Posterior cingulate gyrus (tissue), 11 donors: Measurements from ENCODE around the gene APOBEC3A.
"Not testable (repeated sequence)": the region's sequence is repeated elsewhere in the genome, so short reads cannot be mapped to it uniquely, and the experiment has no call there.

Experiments used
- DNase-seq, 10 donors: peaks; one replicate each; pipeline versions ENCODE4 v3.0.0 to v3.0.0-alpha.2; 2020 to 2021; ENCODE audit warnings: mixed read lengths in 3 of 10
- intact Hi-C: fragments of 100-400 bp; cut with DNase I; formaldehyde crosslinking; loops from one replicate; pipeline ENCODE4 v1.15.1; 2023

Gene APOBEC3A

DNA sequence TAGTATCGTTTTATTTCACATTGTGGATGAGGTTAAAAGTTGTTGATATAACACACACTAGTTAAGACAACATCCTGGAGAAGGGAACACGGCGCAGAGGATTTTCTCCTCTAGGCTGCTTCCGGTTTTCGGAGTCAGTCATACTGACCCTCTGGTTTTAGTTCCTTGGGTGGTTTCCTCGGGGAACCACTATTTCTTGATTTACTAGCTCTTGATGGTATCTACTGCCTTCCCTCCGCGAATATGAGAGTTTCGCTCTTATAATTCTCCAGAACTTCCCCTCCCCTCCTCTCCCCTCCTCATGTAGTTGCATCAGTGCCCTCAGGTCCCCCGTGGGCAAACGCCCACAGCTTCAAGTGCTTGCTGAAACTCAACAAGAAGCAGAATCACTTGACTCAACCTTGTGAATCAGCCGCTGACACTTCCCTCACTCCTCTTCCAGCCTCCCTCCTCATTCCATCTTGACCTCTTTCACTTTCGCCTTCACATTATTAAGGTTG lies 15.9 kb upstream of the APOBEC3A start:
- intact Hi-C loops: no loop called here
- peak in 1 of 10 donors; percentile 70 for DNase-seq

DNA sequence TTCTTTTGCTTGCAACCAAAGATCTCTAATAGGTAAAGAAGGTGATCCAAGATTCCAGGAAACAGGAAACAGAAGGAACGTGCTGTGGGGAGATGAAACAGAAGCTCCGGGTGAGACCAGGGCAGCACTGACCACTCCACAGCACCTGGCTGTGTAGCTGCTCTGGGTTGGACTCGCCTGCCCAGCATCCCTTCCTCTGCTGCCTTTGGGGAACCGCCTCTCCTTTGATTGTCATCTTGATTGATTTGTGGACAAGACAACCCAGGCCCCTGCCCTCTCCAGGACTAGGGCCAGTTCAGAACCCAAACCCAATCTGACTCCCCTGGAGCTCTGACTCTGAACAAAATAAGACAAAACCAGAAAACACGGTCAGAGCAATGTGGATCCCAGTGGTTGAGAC lies 14.7 kb upstream of the APOBEC3A start:
- peak in 1 of 10 donors; percentile 28 for DNase-seq
- intact Hi-C loops: no loop called here

DNA sequence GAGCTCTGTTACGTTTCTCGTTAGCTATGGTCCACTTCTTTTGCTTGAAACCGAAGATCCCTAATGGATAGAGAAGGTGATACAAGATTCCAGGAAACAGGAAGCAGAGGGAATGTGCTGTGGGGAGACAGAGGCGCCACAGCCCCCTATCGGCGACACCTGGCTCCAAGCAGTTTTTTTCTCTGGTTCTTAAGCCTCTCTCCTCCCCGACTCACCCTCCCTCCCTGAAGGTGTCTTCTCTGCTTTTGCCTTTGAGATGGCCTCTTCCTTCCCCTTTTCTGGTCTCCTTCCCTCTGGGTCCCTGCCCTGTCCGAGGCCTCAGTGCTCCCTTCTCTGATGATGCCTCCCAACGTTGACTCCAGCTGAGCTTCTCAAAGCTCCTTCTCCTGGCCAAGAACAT lies 14.2 kb upstream of the APOBEC3A start:
- DNase-seq: peak in 1 of 10 donors; percentile 13
- intact Hi-C loops: no loop called here

DNA sequence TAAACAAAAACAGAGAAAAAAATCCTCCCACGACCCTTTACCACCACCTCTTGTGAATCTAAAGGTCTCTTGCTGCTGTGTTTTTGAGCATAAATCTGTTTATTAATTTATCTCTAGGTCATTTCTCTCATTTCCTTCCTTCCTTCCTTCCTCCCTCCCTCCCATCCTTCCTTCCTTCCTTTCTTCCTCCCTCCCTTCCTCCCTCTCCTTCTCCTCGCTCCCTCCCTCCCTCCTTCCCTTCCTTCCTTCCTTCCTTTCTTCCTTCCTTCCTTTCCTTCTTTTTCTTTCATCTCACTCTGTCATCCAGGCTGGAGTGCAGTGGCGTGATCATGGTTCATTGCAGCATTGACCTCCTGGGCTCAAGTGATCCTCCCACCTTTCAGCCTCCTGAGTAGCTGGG lies 13.5 kb upstream of the APOBEC3A start:
- no peak for DNase-seq
- intact Hi-C loops: no loop called here

DNA sequence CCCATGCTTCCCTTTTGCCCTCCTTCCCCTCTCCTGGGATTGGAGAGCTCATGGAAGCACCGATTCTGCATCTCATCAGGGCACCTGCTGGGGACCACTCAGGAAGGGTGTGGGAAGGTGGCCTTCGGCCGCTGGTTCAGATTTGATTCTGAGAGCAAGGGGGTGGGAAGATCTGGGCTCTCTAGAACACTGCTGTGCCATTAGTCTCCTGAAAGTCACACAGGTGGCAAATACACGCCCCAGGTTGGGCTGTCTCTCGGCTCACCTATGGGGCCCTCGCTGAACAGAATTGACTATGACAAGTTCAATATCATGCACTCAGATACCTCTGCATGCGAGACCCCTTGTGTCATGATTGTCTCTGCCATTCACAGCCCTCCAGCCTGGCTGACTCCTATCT lies 12.8 kb upstream of the APOBEC3A start:
- intact Hi-C loops: no loop called here
- peak in 1 of 10 donors; percentile 31 for DNase-seq

DNA sequence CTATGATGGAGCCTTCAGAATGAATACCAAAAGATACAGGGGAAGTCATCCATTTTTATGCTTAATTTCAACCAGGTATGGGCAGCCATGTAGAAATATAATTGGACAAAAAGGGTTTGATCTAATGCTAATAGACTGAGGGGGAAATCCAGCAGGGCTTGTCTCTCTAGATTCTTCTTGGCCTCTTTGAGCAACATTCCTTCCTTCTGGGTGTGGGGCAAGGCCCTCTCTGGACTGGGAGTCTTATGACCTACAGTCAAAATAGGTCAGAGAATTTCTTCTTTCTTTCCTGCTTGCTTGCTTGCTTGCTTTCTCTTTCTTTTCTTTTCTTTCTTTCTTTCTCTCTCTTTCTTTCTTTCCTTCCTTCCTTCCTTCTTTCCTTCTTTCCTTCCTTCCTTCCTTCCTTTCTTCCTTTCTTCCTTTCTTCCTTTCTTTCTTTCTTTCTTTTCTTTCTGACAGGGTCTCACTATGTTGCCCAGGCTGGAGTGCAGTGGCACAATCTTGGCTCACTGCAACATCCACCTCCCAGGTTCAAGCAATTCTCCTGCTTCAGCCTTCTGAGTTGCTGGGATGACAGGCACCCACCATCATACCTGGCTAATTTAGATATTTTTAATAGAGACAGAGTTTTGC lies 11.6 kb upstream of the APOBEC3A start:
- intact Hi-C loops: not testable (repeated sequence)
- peak in 1 of 10 donors; percentile 22 for DNase-seq

DNA sequence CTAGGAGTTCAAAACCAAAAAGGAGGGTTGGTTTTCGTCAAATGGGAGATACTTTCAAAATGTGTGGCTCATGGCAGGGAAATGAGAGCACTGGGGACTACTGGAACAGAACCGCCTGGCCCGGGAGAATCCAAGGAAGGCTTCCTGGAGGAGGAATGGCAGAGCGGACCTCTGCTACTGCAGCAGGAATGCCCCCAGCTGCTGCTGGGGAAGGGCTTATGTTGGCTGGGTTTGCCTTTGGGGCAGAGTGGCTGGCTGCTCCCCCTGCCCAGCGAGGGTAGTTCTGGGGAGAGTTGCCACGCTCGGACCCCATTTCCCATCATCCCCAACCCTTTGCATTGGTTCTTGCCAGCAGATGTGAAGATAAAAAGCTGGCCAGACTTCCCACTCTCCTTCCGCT lies 10.6 kb upstream of the APOBEC3A start:
- DNase-seq: peak in 2 of 10 donors; percentile 20 to 32
- intact Hi-C loops: no loop called here

DNA sequence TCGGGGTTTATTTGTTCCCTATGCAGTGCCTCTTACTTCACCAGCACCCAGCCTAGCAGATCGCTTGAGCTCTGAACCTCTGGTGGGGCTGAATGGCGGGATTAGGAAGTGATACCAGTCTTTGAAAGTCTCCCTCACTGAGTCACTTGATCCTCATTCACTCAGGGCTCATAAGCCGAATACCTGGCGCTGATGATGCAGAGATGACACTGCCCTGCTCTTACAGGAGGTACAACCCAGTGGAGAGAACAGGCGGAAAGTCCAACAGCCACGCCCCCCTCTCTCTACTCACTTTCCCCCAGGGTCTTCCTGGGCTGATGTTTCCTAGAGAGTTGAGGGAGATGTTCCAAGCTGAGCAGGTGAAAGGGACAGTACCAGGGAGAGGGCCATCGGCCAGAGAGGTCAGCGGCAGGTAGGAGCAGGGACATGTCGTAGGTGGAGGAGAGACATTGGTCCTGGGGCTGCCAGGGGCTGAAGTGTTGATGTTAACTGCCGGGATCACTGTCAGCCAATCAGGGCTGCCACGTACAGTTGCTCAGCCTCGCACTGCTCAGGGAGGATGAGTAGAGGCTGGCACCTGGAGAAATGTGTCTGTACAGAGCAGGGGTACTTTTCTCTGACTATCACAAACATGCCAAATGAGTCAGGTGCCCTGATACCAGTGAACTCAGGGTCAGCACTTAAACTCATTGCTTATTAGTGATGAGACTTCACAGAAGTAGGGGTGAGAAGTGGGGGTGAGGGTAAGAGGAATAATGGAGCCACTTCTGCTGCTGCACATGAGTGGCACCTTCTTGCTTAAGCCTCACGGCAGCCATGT lies 9.9 kb upstream of the APOBEC3A start:
- DNase-seq: peak in 2 of 10 donors; percentile 55 to 56
- intact Hi-C loops: no loop called here

DNA sequence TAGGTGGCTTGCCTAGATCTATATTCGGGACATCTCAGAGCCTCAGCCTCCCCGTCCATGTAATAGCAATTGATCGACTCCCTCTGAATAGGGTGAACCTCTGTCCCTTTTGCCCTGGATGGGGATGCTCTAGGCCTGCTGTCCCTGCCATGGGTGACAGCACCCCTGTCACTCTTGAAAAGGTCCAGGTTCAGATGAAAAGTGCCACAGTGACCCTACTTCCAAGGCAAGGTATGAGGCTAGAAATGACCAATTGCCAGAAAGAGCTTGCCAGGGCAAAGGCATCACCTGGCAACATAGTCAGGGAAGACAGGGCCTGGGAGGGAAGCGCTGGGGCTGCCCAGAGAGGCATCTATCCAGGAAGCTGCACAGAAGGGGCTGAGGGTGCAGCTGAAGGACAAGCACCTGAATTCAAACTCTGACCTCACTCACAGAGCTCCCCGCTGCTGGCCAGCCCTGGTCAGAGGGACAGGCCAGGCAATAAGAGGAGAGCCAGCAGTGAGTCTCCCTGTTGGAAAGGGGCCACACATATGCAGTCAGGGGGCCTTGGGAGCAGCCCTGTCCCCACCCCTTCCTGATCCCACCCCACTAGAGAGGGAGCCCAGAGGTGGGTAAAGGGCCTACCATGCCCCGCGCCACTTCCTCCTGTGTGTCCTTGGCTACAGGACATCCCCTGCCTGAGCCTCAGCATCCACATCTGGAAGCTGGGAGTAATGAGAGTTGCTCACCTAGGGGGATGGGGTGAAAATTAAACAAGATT lies 9.0 kb upstream of the APOBEC3A start:
- DNase-seq: peak in 2 of 10 donors; percentile 51 to 53
- intact Hi-C loops: no loop called here

DNA sequence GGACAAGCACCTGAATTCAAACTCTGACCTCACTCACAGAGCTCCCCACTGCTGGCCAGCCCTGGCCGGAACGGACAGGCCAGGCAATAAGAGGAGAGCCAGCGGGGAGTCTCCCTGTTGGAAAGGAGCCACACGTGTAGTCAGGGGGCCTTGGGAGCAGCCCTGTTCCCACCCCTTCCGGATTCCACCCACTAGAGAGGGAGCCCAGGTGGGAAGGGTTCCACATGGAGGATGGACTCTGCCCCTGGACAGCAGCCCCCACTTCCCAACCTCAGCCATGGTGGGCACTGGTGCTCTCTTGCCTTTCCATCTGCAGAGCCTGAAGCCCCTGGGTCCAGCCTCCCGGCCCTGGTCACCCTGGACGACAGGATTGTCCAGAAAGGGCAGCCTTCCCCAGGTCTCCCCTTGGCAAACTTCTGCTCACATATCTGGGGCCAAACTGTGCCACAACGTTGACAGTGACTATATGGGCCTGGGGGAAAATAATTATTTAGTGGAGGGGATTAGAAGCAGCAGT lies 7.5 kb upstream of the APOBEC3A start:
- intact Hi-C loops: no loop called here
- DNase-seq: peak in 3 of 10 donors; percentile 30 to 62 (median 51)

DNA sequence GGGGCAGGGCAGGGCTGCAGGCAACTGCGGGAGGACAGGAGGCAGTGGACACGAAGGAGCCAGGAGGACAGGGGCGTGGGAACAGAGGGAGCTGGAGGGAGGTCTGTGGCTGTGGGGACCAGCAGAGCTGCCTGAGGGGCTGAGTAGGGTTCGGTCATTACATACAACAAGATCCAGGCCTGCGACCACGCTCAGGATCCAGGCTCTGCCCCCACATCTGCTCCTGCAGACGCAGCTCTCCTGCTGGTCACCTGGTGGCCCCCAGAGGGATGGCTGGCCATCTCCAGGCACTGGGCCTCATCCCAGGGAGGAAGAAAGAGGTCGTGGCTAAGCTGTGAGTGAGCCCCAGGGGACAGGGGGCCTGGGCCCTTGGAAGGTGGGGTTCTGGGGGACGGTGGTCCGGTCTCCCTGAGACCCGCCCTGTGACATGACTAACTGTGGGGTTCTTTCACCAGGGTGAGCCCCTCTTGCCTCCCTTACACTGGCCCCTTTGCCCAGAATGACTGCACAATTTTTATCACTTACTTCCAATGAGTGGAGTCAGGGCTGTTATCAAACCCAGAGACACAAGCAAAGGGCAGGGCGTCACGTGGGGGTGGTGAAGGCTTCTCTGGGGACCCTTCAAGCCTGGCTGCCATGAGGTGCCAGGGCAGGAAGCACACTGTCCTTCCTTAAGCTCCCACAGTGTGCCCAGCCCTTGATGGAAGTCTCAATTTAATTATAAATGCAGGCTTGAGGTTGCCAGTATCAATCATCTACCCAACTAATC lies 6.7 kb upstream of the APOBEC3A start:
- DNase-seq: peak in 3 of 10 donors; percentile 51 to 81 (median 72)
- intact Hi-C loops: no loop called here

DNA sequence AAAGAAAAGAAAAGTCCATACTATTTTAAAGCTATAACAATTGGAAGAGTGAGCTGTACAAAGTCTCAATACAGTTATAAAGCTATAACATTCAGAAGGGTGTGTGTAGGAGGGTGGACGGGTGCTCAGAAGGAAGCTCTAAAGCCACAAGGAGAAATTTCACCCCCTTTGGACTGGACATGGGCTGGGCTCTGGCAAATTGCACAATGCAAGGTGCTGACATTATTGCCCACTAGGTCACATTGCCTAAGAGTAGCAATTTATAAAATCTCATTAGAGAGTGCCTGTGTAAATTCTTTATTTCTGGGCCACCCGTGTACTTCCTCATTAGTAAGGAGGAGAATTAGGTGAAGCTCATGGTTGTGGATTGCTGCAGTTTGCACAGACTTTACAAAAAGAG lies 5.7 kb upstream of the APOBEC3A start:
- intact Hi-C loops: no loop called here
- peak in 2 of 10 donors; percentile 2 to 46 for DNase-seq

DNA sequence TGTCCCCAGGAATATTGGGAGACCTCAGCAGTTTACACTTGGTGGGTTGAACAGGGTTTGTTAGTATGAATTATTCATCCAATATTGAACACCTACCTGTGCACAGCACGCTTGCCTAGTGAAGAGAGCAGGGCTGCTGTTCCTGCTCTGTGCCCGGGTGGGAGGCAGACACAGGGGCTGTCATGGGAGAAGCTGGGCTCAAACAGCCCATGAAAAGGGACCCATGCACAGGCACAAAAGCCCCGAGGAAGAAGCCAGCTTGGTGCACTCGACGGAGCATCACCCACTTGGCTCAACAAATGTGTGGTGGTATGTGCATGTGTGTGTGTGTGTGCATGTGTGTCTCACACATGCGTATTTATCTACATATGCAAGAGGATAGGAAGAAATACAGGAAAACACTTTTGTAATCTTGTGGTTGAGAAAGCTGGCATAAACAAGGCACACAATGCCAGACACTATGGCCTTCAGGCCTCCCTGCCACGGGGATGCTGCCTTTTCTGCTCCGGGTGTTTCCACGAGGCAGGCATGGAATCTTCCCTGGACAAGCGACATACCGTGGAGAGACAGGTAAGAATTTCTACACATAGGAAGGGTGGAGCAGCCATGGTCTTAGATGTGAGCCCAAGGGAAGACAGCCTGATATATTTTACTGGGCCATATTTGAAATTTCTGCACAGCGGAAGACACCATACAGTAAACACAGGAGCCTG lies 5.0 kb upstream of the APOBEC3A start:
- peak in 2 of 10 donors; percentile 30 to 52 for DNase-seq
- intact Hi-C loops: no loop called here

DNA sequence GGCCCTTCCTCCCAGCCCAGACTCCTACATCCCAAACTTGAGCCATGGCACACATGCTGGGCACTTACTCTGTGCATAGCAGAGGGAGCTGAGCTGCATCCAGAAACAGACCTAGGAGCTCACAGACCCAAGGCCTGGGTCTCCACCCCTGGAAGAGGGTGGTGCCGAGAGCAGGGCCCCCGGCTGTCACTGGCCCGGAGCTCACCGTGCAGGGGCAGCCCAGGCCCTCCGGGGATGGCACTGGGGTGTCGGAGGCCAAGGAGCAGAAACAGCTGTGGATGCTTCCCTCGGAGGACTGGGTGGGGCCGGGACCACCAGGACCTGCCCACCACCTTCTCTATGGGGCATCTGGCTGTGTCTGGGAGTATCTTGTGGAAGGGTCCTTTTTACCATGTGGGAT lies 4.3 kb upstream of the APOBEC3A start:
- intact Hi-C loops: no loop called here
- peak in 2 of 10 donors; percentile 28 to 68 for DNase-seq

DNA sequence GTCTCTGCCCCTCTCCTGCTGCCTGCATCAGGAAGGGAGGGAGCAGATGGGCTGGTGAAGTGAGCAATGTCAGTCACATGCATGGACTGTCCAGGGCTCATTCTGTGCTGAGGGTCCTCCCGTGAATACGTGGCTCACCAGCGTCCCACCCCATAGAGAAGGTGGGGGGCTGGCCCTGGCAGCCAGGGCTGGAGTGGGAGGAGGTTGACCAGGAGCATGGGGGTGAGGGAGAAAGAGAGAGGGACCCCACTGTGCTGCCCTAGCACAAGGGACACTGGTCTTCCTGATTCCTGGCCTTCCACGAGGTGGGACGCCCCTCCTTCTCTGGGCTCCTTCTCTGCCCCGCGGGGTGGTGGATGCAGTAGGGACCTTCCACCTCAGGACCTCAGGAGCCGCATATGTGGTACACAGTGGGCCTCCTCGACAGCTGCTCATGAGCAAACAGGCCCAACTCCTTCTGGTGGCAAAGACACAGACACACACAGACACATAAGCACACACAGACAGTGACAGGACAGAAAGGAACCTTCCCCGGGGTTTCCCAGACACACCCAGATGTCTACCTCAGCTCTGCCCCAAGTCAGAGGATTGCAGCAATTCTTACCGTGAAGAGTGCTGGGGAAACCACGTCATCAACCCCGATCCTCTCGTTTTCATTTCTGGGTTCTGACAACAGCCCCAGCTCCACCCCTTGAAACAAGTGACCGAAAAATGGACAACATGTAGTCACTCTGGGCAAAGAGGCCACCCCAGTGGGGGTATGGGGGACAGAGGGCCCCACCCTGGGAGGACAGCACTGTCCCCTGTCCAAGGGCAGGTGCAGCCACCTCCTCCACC lies 3.6 kb upstream of the APOBEC3A start:
- intact Hi-C loops: no loop called here
- peak in 3 of 10 donors; percentile 39 to 58 (median 47) for DNase-seq

DNA sequence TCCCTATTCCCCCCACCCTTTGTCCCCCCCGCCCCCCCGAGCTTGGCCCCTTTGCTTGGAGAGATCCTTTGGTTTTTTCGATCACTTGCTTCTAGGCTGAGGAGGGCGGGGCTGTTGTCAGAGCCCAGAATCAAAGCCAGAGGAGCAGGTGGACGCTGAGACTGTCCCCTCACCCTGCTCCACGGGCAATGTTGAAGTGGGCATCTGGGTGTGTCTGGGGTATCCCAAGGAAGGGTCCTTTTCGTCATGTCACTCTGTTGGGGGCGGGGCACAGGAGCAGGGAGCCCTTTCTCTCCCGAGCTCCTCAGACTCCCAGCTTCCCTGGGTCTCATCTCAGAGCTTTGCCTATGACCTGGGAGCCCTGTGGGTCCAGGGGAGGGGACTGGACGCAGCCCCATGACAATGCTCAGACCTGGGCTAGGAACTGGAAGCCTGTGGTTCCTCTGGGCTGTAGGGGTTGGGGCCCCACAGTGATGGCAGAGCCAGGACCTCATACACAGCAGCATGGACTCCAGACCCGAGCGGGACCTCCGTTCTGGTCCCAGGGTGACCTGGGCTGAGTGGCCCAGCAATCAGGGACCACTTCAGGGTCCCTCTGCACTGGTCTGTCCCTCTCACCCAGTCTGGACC lies 2.9 kb upstream of the APOBEC3A start:
- intact Hi-C loops: no loop called here
- DNase-seq: peak in 2 of 10 donors; percentile 61 to 63

DNA sequence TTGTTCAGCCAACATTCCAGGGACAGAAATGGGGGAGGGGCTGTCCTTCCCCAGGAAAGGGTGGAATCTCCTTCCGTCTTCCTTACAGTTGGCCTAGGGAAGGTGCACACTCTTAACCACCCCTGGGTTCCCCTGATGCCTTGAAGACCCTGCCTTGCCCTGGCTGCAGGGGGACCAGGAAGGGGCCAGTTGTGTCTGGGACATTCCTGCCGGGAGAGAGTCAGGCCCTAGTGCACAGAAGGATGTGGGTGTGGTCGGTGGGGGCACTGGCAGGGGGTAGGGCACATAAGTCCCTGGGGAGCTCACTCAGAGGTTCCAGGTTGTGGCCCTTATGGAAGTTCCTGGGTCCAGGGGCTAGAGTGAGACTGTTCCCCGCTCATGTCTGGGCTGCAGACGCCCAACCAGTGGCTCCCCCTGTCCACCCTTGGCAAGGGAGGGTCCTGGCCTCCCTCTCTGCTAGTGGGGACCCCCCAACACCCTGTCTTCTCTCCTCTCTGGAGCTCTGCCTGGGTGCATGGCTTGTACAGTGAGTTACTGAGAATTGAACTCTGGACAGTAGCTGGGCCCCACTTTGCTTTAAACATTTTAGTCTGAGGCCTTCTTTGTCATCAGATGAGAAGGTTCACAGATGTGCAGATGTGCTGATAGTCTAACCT lies 2.0 kb upstream of the APOBEC3A start:
- intact Hi-C loops: no loop called here
- peak in 3 of 10 donors; percentile 31 to 80 (median 41) for DNase-seq
